Measurements from ENCODE around the gene FGF1.

Gene FGF1

DNA sequence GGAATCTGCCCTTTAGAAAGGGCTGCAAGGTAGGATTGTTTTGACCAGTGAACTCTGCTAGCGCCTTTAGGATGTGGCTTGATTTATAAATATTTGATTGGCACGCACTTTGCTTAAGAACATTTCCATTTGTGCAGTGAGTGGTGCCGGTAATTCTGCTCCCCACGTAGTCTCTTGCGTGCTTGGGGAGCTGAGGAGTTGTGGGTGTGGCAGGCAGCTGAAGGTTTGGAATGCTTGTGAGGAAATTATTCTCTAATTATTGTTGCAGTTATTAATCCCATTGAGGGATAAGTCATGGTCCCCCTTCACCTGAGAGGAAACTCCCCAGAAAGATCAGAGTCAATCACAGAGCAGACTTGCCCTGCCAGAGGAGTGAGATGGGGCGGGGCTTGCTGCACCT is 76.7 kb downstream of the FGF1 start:
- no peak for DNase-seq

DNA sequence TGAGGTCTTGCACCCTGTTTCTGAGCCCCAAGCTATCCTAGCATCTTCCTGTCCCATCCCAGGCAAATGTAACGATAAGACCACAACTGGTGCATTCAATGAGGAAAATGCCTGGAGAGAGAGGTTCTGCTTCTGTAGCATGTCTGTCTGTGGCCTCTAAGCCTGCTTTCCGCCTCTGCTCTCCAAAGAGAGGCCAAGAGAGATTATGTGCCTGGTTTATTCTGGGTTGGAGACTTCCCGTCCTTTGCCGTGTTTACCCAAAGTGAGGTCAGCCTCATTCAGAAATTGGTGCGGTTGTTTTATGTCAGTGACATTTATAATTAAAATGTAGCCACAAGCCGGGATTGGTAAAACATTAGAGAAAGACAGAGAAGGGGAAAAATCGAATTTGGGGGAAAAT is 77.8 kb downstream of the FGF1 start:
- no peak for DNase-seq

GRCh38 chr5:142605611-142606010 is 80.3 kb downstream of the FGF1 start:
- no peak for DNase-seq

DNA sequence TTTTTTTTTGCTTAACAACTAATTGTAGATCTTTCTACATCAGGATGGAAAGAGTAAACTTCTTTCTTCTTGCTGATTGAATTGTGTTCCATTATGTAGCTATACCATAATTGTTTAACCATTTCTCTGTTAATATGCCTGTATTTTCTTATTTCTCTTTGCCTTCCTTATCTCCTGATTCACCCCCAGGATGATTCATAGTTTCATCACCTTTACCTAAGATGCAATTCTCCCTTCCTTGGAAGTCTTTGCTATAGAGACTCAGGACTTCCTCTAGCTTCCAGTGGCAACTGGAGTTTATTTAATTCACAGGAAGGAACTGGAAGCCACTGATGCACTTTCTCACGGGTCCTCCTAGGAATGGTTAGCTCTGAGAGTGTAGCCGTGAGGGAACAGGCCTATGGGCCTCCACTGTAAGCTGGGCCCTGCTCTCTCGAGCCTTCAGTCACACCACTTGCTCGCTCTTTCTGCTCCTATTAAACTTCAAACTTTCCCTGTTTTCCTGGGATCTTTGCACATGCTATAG is 83.1 kb downstream of the FGF1 start:
- DNase-seq = no peak

DNA sequence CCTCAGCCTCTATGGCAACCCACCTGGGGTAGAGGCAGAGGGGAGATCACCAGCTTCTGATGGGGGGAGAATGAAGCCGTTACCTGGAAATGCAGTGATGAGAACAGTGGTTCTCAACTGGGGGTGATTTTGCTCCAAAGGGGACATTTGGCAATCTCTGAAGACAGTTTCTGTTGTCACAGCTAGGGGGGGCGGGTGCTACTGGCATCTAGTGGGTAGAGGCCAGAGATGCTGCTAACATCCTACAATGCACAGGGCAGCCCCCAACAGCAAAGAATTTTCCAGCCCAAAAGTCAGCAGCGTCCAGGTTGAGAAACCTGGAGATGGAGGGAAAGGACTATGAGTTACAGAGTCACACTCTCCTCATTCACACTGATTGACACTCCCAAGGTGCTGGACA is 84.5 kb downstream of the FGF1 start:
- no peak for DNase-seq

DNA sequence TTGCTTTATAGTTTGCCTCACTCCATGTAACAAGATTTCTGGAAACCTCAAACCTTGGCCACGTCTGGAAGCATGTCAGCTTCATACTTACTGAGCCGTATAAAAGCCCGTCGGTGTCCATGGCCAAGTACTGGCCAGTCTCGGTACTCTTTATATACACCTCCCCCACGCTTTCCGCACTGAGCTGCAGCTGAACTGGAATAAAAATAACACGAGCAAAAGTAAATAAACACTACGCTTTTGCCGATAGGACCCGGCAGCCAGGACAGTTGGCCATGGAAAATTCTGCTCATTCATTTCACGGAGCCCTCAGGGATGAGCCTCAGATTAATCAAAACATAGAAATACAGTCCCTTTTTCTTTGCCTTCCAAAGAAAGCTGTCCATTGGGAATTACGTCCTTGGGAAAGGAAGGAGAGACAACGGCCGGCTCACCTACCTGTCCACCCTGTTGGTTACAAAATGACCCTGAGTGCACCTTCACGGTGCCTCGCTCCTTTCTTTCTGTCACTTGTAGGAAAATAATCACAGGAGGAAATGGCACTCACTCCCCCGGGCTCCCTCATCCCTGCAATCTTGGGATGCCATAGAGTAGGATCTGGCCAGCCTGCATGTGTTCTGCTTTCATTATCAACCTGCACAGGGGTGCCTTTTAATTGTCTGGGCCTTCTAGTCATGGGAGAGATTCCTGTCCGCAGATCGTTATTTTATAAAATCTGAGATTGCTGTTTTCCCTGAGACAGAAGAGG is 85.1 kb downstream of the FGF1 start:
- no peak for DNase-seq

- DNase-seq = no peak
Measured at GRCh38 chr5:142600092-142600491, 85.8 kb downstream of the FGF1 start.

GRCh38 chr5:142598338-142598700 is 87.6 kb downstream of the FGF1 start:
- no peak for DNase-seq

DNA sequence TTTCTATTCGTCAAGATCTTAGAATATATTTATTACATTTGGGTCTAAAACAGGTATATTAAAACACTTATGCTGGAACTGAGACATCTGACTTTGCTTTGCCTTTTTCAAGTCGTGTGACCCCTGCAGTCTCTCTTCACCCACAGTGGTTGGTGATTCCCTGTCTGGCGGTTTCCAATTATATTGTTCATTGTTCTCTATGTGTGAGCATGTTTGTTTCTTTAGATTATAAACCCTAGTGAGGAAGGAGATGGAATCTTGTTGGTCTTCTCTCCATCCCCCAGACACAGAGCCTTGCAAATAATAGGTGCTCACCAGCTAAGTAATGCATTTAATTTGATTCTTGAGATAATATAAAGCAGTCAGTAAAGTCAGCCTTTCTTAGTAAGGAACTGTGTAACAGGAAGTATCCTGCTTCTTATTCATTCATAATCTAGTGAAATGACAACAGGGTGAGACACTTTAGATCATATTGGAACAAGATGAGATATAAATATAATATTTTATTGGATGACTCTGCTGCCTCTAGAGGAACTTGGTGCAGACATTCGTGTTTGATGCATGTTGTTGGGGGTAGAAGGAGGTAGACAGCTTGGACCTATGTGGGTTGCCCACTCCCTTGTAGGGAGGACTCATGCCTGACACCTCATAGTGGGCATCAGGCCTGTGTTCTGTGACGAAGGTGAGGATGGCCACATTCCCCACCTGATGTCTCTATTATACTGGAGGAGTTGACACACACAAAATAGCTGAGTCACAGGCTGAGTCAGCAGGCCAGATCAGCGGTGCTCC is 88.1 kb downstream of the FGF1 start:
- no peak for DNase-seq

DNA sequence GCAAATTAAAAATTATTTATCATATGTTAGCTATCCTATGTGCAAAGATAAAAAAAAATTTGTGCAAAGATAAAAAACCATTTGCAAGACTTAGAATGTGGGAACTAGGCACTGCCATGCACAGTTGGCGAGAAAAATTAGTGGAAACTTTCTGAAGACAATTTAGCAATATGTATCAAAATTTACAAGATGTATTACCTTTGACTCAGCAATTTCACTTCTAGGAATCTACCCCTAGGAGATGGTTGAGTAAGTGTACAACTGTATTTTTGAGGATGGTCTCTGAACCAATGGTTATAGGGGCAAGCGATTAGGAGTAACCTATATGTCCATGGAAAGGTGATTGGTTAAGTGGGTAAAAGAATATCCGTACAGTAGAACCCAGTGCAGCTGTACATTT is 88.9 kb downstream of the FGF1 start:
- DNase-seq = no peak

DNA sequence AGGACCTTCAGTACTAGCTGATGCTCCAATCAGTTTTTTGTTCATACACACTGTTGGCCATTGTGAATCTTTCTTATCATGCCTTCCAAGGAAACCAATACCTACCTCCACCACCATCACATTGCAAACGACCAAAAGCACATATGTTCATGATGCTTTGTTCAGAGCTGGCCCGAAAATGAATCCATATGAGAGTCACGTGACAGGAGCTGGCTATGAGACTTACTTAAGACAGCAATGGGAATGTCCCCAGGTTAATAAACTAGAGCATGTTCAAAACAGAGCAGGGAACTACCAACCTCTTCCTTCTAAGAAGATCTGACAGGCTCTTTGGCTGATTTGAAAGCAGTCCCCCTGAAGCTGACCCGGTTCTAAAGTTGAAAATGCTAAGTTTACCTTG is 93.5 kb downstream of the FGF1 start:
- no peak for DNase-seq

GRCh38 chr5:142590451-142591231 is 95.2 kb downstream of the FGF1 start:
- no peak for DNase-seq

GRCh38 chr5:142589720-142590119 is 96.2 kb downstream of the FGF1 start:
- DNase-seq = no peak

DNA sequence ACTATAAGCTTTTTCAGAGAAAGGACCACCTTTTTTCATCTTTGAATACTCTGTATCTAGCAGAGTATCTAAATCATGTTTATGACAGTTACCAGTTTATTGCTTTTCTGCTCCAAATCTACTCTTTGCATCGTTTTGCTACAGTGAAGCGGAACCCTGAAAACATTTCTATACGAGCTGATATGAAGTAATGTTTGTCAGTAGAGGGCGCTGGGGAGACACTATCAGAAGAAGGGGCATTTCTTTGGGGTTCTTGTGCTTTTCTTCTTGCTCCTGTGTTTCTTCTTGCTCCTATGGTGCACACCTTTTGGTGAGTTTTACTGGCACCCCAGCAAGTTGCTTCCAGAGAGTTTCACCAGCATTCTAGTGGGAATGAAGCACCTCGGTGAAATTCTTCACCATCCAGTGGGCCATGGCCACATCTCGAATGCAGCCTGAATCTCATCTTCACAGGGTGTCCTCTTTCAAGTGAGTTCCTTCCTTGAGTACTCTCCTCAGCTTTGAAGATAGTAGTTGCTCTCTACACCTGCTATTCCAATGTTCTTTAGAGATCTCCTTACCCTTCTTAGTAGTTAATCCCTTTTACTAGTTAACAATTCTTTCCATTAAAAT is 98.4 kb downstream of the FGF1 start:
- no peak for DNase-seq

- no peak for DNase-seq
Measured at GRCh38 chr5:142586552-142586951, 99.3 kb downstream of the FGF1 start.

GRCh38 chr5:142585451-142585850 is 100.4 kb downstream of the FGF1 start:
- DNase-seq = no peak

DNA sequence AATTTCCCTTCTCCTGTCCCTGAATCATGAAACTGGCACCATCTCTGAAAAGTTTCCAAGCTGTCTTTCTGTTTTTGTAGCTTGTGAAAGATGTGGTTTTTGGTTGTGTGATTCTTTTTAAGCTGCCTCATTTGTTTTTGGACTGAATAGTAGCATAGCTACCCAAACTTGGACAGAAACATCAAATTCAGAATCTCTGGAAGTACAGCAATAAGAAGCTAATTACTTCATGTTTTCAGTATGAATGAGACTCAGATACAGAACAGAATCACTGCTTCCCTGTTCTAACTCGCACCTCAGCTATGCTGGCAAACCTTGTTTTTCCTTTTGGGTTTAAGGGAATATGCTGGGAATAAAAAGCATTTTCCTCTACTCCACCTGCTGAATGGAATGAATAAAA is 101.0 kb downstream of the FGF1 start:
- DNase-seq = no peak

GRCh38 chr5:142578161-142578830 is 107.6 kb downstream of the FGF1 start:
- no peak for DNase-seq

GRCh38 chr5:142576804-142577203 is 109.1 kb downstream of the FGF1 start:
- DNase-seq = no peak

- no peak for DNase-seq
Measured at GRCh38 chr5:142576303-142576702, 109.6 kb downstream of the FGF1 start.

DNA sequence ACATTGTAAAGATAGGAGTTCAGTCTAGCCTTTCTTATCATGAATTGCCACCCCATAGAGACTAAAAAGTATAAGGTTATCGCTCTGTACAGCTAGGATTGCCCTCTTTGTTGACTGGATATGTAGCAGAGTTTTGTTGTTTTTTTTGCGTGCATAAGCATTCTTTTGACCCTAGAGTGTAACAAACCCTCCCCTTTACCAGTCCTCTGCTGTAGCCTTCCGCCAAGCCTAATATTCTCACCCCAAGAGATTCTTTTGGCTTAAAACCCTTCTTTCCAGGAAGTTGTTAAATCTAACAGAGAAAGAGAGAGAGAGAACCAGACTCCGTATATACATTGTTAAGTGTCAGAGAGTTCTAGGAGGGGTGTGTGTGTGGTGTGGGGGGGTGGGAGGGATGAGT is 113.9 kb downstream of the FGF1 start:
- no peak for DNase-seq

- DNase-seq = no peak
Measured at GRCh38 chr5:142571371-142571770, 114.5 kb downstream of the FGF1 start.

GRCh38 chr5:142569905-142570304 is 116.0 kb downstream of the FGF1 start:
- DNase-seq = no peak

Data from DMS79 treated with DMSO at 0.1 percent for 48 hours (cell line).